GM18861 (cell line): ENCODE measurements around the gene AHNAK.

ENCODE experiments used
- ATAC-seq: cut with Tn5 transposase; IDR thresholded peaks from one replicate; pipeline ENCODE4 v1.9.1; 2021; ENCODE audit not compliant: unreplicated experiment

Gene AHNAK

GRCh38 chr11:62413060-62413696, 133.4 kb downstream of the AHNAK start:
- ATAC-seq, result no peak

- no peak for ATAC-seq
Measured at GRCh38 chr11:62411524-62411923, 135.1 kb downstream of the AHNAK start.

DNA sequence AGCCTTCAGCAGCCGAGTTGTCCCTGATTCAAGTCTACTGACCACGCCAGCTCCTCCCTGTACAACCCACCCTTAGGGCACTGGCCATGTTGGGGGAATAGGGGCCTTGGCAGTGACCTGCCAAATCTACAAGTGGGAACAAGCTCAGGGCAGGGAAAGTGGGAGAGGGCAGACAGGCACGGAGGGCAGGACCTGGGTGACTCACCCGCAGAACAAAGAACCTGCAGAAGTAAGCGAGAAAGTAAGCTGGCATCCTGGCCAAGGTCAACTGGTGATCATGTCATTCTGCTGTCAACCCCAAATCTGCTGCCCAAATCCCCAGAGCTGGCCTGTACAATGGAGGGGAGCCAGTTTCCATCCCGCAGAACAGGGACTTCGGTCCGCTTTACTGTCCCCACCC, 135.6 kb downstream of the AHNAK start:
- no peak for ATAC-seq

GRCh38 chr11:62409831-62410230, 136.8 kb downstream of the AHNAK start:
- ATAC-seq, result no peak

DNA sequence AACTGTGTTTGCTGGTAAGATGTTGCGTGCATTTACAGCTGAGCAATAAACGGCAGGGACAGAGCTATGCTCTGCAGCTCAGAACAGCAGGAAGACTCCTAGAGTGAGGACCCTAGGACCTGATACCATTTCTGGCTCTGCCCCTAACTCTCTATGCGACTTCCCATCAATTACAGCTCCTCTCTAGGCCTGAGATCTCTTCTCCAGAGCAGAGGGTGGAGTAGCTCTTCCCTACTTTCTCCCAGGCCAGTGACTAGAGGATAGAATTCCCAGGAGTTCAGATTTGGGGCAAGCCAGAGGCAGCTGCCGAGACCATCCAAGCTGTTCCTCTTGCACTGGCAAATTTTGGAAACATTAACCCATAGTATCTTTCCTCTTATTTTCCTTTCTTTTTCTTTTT, 140.6 kb downstream of the AHNAK start:
- no peak for ATAC-seq

DNA sequence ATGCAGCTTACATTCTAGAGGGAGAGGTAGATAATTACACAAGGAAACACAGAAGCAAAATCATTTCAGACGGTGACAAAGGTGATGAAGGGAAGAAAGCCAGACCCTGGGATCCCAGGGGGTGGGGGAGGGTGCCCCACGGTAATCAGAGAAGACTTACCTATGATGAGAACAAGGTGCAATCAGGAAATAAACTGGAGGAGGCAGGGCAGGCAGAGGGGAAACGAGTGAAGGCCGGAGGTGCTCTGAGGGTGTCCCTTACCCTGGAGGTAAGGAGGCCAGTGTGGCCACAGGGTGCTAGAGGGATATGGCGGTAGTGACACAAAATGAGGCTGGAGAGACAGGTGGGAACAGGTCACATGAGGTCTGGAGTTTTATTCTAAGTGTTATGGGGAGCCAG, 141.7 kb downstream of the AHNAK start:
- no peak for ATAC-seq

DNA sequence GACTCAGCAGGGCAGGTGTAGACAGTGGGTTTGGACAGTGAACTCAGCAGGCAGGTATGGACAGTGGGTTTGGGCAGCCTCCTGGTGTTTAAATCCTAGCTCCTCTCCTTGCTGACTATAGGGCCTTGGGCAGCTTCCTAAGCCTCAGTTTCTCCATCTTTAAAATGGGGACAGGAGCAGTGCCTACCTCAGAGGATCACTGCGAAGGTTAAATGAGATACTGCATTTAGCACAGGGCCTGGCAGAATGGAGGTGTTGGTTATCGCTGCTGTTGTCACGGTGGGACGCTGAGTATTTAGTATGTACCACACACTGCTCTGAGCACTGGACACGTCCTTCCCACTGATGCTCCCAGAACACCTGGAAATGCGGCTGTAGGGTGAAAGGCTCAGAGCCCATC, 142.2 kb downstream of the AHNAK start:
- ATAC-seq, result no peak

- ATAC-seq, result no peak
Measured at GRCh38 chr11:62402960-62403730, 143.5 kb downstream of the AHNAK start.

DNA sequence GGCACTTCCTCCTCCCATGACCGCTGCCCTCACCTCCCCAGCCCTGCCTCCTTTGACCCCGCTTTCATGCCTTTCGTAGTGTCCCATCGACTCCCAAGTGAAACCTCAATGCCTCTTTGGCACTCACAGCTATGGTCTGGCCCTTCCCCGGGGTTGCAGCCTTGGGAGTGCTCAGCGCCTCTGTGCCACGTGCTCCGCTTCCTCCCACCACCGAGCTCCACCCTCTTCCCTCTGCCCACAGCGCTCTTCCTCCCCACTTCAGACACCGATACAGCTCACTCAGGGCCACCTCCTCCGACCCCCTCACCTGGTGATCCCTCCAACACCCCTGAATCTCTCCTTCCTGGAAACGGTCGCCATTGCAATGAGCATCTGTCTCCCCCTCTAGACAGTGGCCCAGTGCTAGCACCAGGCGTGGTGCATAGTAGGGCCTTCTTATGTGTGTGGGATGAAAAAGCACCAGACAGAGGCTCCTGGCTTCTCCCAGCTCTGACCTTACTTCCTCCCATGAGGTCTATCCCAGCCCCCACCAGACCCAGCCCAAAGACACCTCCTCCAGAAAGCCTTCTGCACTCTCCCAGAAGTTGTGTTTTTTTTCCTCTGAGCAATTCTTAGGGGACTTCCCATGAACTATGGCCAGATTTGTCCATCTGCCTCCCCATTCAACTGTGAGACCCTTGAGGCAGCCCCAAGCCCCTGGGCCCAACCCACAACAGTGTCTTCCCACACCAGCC, 144.2 kb downstream of the AHNAK start:
- no peak for ATAC-seq

GRCh38 chr11:62401811-62402210, 144.8 kb downstream of the AHNAK start:
- no peak for ATAC-seq

GRCh38 chr11:62401356-62401755, 145.2 kb downstream of the AHNAK start:
- no peak for ATAC-seq

DNA sequence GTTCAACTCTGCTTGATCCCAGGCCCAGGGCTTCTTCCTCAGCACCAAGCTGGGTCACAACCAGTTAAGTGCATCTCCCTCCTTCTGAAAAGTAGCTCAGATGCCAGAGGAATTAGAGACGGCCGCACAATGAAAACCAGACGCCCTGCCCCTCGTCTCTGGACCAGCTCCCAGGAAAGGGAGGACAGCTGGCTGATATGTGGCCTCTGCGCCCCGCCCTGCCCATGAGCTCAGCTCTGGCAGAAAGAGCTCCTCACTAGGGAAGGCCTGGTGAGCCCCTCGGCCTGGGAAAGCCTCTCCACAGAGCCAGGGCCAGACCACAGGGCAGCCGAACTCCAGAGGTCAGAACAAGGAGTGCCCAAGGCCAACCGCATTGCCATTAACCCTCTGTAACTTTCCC, 145.8 kb downstream of the AHNAK start:
- no peak for ATAC-seq

GRCh38 chr11:62400281-62400680, 146.3 kb downstream of the AHNAK start:
- ATAC-seq, result no peak

GRCh38 chr11:62399878-62400266, 146.7 kb downstream of the AHNAK start:
- ATAC-seq, result no peak

DNA sequence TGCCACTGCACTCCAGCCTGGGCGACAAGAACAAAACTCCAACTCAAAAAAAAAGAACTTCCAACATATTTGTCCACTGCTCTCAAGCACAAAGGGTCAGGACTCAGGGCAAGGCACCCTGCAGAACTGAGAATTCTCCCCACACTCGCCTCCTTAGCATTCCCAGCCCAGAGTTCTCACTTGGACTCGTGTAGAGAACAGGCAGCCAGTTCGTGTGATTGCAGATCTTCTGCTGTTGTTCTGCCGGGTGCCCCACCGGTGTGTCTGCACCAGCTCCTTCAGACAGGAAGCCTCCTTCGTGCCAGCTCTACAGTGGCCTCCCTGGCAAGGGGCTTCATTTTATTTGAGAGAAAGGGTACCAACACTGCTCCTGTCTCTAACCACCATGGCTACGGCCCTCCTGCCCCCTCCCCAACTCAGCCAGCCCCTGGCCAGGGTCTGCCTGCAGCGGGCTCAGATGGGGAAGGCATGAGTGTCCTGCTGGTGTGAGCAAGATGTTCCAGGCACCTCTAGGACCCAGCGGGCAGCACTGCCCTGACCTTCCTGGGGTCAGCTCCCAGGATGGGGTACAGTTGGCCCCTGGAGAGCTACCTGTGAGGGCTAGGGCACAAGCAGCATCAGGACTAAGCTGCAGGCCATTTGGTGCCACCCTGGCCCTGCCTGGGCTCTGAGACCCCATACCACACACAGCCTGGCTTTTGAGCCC, 147.3 kb downstream of the AHNAK start:
- ATAC-seq, result no peak

GRCh38 chr11:62398011-62398994, 148.3 kb downstream of the AHNAK start:
- no peak for ATAC-seq

- no peak for ATAC-seq
Measured at GRCh38 chr11:62395885-62396551, 150.6 kb downstream of the AHNAK start.

DNA sequence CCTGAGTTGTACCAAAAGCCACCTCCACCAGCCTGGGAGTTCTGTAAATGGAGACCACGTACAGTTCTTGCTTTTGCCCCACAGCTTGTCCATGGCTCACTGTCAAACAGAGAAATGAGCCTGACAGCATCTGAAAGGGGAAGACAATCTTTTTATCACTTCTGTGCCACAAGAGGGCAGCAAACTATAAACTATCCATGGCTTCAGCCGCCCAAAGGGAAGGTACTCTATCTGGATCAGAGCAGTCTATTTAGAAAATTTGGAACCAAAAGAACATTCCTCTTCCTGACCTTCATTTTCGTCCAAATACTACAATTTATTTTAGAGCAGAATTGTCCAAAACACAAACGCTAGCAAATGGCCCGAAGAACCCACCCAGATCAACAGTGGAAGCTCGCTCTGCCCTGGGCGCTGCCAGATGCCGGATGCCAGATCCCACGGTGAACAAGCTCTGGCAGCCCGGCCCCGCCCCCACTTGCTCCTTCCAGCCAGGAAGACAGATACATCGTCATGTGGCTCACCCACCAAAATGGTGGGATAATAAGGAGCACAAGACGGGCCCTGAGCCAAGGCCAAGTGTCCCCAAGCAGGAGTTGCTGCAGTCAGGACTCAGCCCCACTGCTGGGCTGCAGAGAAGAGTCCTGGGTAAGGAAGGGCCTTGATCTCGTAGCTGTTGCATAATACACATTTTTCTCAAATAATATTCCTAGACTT, 151.6 kb downstream of the AHNAK start:
- ATAC-seq, result no peak

GRCh38 chr11:62393735-62394134, 152.9 kb downstream of the AHNAK start:
- no peak for ATAC-seq
